Activated CD4-positive, alpha-beta T cell treated with anti-CD3 and anti-CD28 coated beads for 36 hours (primary cell): ENCODE results near the gene HSFX3. TPM values are rescaled to one million over a fixed set of nuclear protein-coding genes. Genes with fewer than 3 reads are reported as not detected.
"Not testable (repeated sequence)": the region's sequence is repeated elsewhere in the genome, so short reads cannot be mapped to it uniquely, and the experiment has no call there.

Experiments used
- ATAC-seq: fragments of 200-7000 bp; cut with Tn5 transposase; one replicate; pipeline ENCODE4 v1.10.0; 2021; ENCODE audit warnings: mild to moderate bottlenecking, moderate library complexity
- CTCF ChIA-PET: fragments of 350-600 bp; sonication (Branson Sonifier 250); formaldehyde crosslinking; loops from one replicate; lab custom pipeline; 2021; ENCODE audit warnings: antibody characterized with exemption; lab: Charles Lee
- POLR2A ChIA-PET: fragments of 350-600 bp; sonication (Branson Sonifier 250); formaldehyde crosslinking; loops from one replicate; lab custom pipeline; 2021; ENCODE audit warnings: antibody characterized with exemption, inconsistent platforms; lab: Charles Lee
- DNase-seq: peaks from one replicate; pipeline ENCODE4 v3.0.0-alpha.2; 2020
- H3K27ac Mint-ChIP-seq: one replicate; pipeline ENCODE4 v1.8.0; 2021; ENCODE audit warnings: mixed read lengths
- H3K27me3 Mint-ChIP-seq: one replicate; pipeline ENCODE4 v1.8.0; 2021; ENCODE audit warnings: mixed read lengths
- H3K36me3 Mint-ChIP-seq: one replicate; pipeline ENCODE4 v1.8.0; 2021; ENCODE audit warnings: low read depth, mixed read lengths
- H3K4me1 Mint-ChIP-seq: one replicate; pipeline ENCODE4 v1.8.0; 2021; ENCODE audit warnings: mixed read lengths
- H3K4me3 Mint-ChIP-seq: one replicate; pipeline ENCODE4 v1.8.0; 2021; ENCODE audit warnings: mild to moderate bottlenecking, moderate library complexity, mixed read lengths
- H3K9me3 Mint-ChIP-seq: one replicate; pipeline ENCODE4 v1.8.0; 2021; ENCODE audit warnings: low read depth, mixed read lengths
- intact Hi-C, 2 experiments: fragments of 100-400 bp; cut with DNase I in 1 of 2; cut with micrococcal nuclease in 1 of 2; formaldehyde crosslinking; loops; one replicate each; pipeline versions ENCODE4 v1.14.2 to v1.15.1; 2022 to 2024; cut with DNase I, micrococcal nuclease
- total RNA-seq, 2 experiments: library from RNA; stranded (reverse); gene quantifications; one replicate each; pipeline ENCODE4 v1.2.3, GENCODE V29; 2021

HSFX3 gene
- total RNA-seq, 2 experiments from 2014 or later = not detected

- H3K27ac Mint-ChIP-seq = peak overlapping the region; percentile 99
- H3K9me3 Mint-ChIP-seq = no peaks in the 10 kb centered on the region
- DNase-seq (peak; percentile 85), ATAC-seq (peak; percentile 77)
- peaks cover 19% of the 10 kb centered on the region for H3K36me3 Mint-ChIP-seq
- H3K4me3 Mint-ChIP-seq = peak overlapping the region; percentile 99
- H3K4me1 Mint-ChIP-seq = peaks cover 35% of the 10 kb centered on the region
- H3K27me3 Mint-ChIP-seq = no peaks in the 10 kb centered on the region
- POLR2A ChIA-PET = interaction anchor here (1.0 to 1.8 kb wide), 2 partner anchors 21 to 36 kb away, joined by 3 to 6 read pairs; partner anchors contain the start of gene EOLA1
- CTCF ChIA-PET = interaction anchor here (0.7 to 1.4 kb wide), 3 partner anchors 10 to 949 kb away, joined by 3 to 5 read pairs (median 3); no protein-coding TSS in a partner anchor
- intact Hi-C loops = loop anchor here (2.0 to 10.0 kb wide), 4 partner anchors 18 to 860 kb away; partner anchors contain the start of genes EOLA1 (in 1 of the 2) and MAMLD1 (in 1 of the 2)
Observed at GRCh38 chrX:149504226-149504914, 45.4 kb downstream of the HSFX3 start.

DNA sequence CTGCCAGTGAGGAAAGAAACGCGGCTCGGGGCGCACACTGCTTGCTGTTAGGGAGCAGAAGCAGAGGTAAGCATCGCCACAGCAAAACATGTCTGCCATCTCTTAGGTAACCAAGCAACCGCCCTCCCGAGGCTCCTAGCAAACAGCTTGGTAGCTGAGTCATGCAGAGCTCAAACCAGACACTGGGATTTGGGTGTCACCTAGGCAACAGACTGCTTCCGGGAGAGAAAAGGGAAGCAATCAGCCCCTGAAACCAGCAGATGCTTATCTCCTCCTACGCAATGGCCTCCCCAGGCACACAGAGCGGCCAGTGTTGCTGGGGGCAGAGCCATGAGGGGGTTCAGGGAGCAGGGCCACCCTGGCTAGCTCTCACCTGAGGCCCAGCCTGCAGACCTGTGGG is 46.3 kb downstream of the HSFX3 start:
- POLR2A ChIA-PET, CTCF ChIA-PET, H3K27me3 Mint-ChIP-seq, H3K9me3 Mint-ChIP-seq, H3K27ac Mint-ChIP-seq: not testable (repeated sequence)
- peaks cover 35% of the 10 kb centered on the region for H3K4me1 Mint-ChIP-seq
- H3K4me3 Mint-ChIP-seq = peak overlapping the region; percentile 99
- ATAC-seq (peak; percentile 65), DNase-seq (peak; percentile 77)
- intact Hi-C loops = loop anchor here in 1 of 2 experiments (10.0 kb wide), 1 partner anchor 861 kb away; the partner anchor contains the start of gene MAMLD1
- H3K36me3 Mint-ChIP-seq = peaks cover 19% of the 10 kb centered on the region

DNA sequence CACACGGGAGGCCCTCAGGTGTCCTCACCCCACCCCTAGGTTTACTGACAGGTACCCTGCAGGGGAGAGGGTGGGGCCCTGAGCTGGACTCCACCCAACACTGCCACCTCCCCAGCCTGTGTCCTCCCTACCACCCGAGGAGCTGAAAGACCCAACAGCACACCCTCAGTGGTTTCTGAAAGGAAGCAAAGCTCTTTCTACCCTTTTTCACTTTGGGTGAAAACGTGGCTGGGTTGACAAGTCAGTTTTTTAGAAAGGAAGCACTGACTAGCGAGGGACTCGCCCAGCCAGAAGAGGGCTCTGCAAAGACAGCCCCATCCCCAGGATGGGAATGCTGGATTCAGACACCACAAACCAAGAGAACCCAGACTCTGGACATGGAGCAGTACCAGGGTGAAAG is 46.8 kb downstream of the HSFX3 start:
- DNase-seq, H3K27me3 Mint-ChIP-seq, H3K9me3 Mint-ChIP-seq, H3K4me3 Mint-ChIP-seq, H3K27ac Mint-ChIP-seq, ATAC-seq: not testable (repeated sequence)
- ChIA-PET CTCF (interaction anchor here (1.1 kb wide), 1 partner anchor 9 kb away, joined by 4 read pairs; no protein-coding TSS in a partner anchor), POLR2A (interaction anchor here (2.7 kb wide), 1 partner anchor 37 kb away, joined by 12 read pairs; the partner anchor contains the start of gene EOLA1)
- Mint-ChIP-seq H3K36me3 (peaks cover 19% of the 10 kb centered on the region), H3K4me1 (peaks cover 35% of the 10 kb centered on the region)
- intact Hi-C loops = loop anchor here in 1 of 2 experiments (10.0 kb wide), 1 partner anchor 862 kb away; the partner anchor contains the start of gene MAMLD1

DNA sequence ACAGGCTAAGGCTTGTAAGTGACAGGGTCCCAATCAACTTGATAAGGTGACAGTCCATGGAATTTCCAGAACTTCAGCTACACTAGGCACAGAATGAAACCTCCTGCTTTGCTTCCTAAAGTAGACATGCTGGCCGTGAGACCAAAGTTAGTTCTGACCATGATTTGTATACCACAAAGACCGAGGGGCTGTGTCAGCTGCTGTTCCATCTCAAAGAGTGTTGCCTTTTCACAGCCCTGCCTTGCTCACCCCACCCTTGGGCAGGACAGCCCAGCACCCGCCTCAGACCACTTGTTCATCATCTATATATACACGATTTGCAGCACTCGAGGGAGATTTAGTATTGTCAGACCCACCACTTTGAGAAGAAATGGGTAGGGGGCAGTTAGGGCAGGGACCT is 50.0 kb downstream of the HSFX3 start:
- ChIA-PET POLR2A (no interaction called here), CTCF (no interaction called here)
- intact Hi-C loops = loop anchor here in 1 of 2 experiments (10.0 kb wide), 1 partner anchor 865 kb away; the partner anchor contains the start of gene MAMLD1
- no peaks in the 10 kb centered on the region for H3K27me3 Mint-ChIP-seq
- no peaks in the 10 kb centered on the region for H3K9me3 Mint-ChIP-seq
- peaks cover 30% of the 10 kb centered on the region for H3K36me3 Mint-ChIP-seq
- no peak for DNase-seq
- H3K4me1 Mint-ChIP-seq = peaks cover 31% of the 10 kb centered on the region
- H3K27ac Mint-ChIP-seq = peak overlapping the region; percentile 25
- H3K4me3 Mint-ChIP-seq = no peak overlapping the region
- ATAC-seq = no peak

DNA sequence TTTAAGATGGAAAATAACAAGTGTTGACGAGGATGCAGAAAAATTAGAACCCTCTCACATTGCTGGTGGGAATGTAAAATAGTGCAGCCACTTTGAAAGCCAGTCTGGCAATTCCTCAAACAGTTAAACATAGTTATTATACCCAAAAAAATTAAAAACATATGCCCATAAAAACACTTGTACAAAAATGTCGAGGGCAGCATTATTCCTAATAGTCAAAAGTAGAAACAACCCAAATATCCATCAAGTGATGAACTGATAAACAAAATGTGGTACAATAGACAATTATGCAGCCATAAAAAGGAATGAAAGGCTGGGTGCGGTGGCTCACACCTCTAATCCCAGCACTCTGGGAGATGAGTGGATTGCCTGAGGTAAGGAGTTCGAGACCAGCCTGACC is 51.0 kb downstream of the HSFX3 start:
- CTCF ChIA-PET = no interaction called here
- H3K36me3 Mint-ChIP-seq = peaks cover 28% of the 10 kb centered on the region

More for the DNA sequence above, 51.0 kb downstream of the HSFX3 start:
- Mint-ChIP-seq H3K4me3 (no peak overlapping the region), H3K9me3 (no peaks in the 10 kb centered on the region), H3K27ac (no peak overlapping the region), H3K4me1 (peaks cover 27% of the 10 kb centered on the region), H3K27me3 (no peaks in the 10 kb centered on the region)
- intact Hi-C loops = no loop called here
- POLR2A ChIA-PET = no interaction called here
- ATAC-seq (no peak), DNase-seq (no peak)

Other genes with a start within 250 kb of the HSFX3 start
- gene IDS, start 44.6 kb downstream of the HSFX3 start, total RNA-seq = 10 to 100 TPM; 52.6 to 64.3 TPM
- gene EOLA1, start 8.9 kb downstream of the HSFX3 start, total RNA-seq = 10 to 100 TPM; 29.4 to 37.4 TPM
- not detected for gene MAGEA9B, start 37.5 kb upstream of the HSFX3 start, total RNA-seq
- not detected for gene HSFX2, start 45.4 kb upstream of the HSFX3 start, total RNA-seq
- 10 to 100 TPM; 10.2 to 14.4 TPM for gene TMEM185A, start 81.9 kb upstream of the HSFX3 start, total RNA-seq
- gene MAGEA11, start 162.1 kb upstream of the HSFX3 start, total RNA-seq = not detected
- under 1 TPM; 0.25 to 0.47 TPM for gene HSFX1, start 224.1 kb upstream of the HSFX3 start, total RNA-seq
- gene MAGEA9, start 232.0 kb upstream of the HSFX3 start, total RNA-seq = not detected